ENCODE measurements around the gene IQGAP1. TPM values are rescaled to one million over a fixed set of nuclear protein-coding genes. Genes with fewer than 3 reads are reported as not detected.

IQGAP1 gene
- total and polyA plus RNA-seq, 2 of the 13 experiments (the other 11 are each of a cell fraction or from before 2014, with no cell fraction given) = 29.5 to 37.9 TPM

DNA sequence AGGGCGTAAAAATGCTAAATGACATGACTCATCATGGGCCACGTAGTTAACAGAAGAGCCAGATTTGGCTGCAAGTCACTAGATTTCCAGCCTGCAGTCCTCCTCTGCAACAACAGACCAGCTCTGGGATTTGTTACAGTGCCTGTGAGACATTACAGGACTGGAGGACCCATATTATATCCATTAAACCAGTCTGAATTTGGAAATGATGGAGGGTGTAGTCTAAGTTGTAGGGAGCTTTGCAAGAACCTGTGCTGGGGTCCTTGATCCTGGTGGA lies 25.2 kb upstream of the IQGAP1 start:
- TF ChIP-seq SUZ12 (IDR thresholded peaks at IDR 0.05; ENCODE audit: low read depth, low read length) (no peak), IRX3 (CRISPR knock-in tag; IDR thresholded peaks at IDR 0.05; ENCODE audit: borderline replicate concordance, low read depth) (no peak), POLR2G (IDR thresholded peaks at IDR 0.05; ENCODE audit: low read depth, low read length) (no peak), POGZ (CRISPR knock-in tag; IDR thresholded peaks at IDR 0.05) (no peak)
- TF ChIP-seq, protein P1, sequence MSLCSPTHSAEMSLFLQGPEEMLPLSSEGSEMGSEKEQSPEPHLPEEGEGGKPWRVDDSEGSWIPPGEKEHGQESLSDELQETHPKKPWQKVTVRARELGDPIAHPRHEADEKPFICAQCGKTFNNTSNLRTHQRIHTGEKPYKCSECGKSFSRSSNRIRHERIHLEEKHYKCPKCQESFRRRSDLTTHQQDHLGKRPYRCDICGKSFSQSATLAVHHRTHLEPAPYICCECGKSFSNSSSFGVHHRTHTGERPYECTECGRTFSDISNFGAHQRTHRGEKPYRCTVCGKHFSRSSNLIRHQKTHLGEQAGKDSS (CRISPR knock-in tag; IDR thresholded peaks at IDR 0.05; ENCODE audit: borderline replicate concordance, low read depth) = no peak
- TF ChIP-seq, protein P2, sequence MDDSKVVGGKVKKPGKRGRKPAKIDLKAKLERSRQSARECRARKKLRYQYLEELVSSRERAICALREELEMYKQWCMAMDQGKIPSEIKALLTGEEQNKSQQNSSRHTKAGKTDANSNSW (CRISPR knock-in tag; IDR thresholded peaks at IDR 0.05; ENCODE audit: borderline replicate concordance) = no peak

DNA sequence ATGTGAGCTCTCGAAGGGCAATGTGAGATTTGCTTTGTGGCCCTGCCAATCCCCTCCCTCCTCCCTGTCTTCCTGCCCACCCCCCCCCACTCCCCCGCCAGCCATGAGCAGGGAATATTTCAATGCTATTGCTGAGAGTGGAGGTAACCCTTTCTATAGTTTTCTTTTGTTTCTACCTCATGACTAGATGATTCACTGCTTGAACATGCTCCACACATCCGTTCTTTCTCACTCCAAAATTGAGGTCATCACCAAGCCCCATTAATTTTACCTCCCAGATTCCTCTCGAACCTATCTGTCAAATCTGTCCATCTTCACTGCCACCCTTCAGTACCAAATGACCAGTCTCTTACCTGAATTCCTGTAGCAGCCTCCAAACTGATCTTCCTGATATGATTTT lies 23.8 kb upstream of the IQGAP1 start:
- H3K9me3 ChIP-seq (ENCODE audit: low read length) = no peaks in the 10 kb centered on the region
- intact Hi-C loops (cut with micrococcal nuclease; ENCODE audit: unreplicated experiment) = no loop called here
- TF ChIP-seq SIX1 (CRISPR knock-in tag; IDR thresholded peaks at IDR 0.05; ENCODE audit: borderline replicate concordance) (no peak), HOXA7 (CRISPR knock-in tag; IDR thresholded peaks at IDR 0.05) (no peak), ARID2 (CRISPR knock-in tag; IDR thresholded peaks at IDR 0.05; ENCODE audit: borderline replicate concordance) (no peak)
- WGBS (ENCODE audit: low lambda C conversion rate) = 71% methylated on average over 4 of the region's 4 CpGs
- H3K27me3 ChIP-seq (ENCODE audit: control insufficient read depth in 1 of 2, insufficient read depth in 2 of 2, low read length in 2 of 2) = no peaks in the 10 kb centered on the region
- no peak overlapping the region for H2AFZ ChIP-seq (ENCODE audit: low read length)
- H3K9ac ChIP-seq (ENCODE audit: insufficient read depth, low read depth, low read length) = no peak overlapping the region
- no peaks in the 10 kb centered on the region for H3K4me1 ChIP-seq (ENCODE audit: insufficient read depth, low read length)
- POLR2A ChIA-PET = no interaction called here
- in situ Hi-C loops (cut with HindIII; ENCODE audit: extremely low pct_ligation_motif_present, low pct_unique_long_range_greater_than_20kb) = loop anchor here (10.0 kb wide), 1 partner anchor 121 kb away; no protein-coding TSS in a partner anchor
- peaks cover 0 to 2% of the 10 kb centered on the region in 2 experiments; a peak in 1 of 5 replicates for H3K36me3 ChIP-seq (replicated peaks in 1 of 2; ENCODE audit: control insufficient read depth in 1 of 2, insufficient read depth in 2 of 2, low read length in 2 of 2)
- no peak for FAIRE-seq
- H3K27ac ChIP-seq (ENCODE audit: extremely low read length, insufficient read depth, low read length) = no peak overlapping the region
- no peak for ATAC-seq
- no peaks in the 10 kb centered on the region for H4K20me1 ChIP-seq (ENCODE audit: insufficient read depth, low read length)
- no peak for DNase-seq (ENCODE audit: low spot score)
- no TSS peak for BruUV-seq (replicated peaks)
- no peak overlapping the region for H3K4me3 ChIP-seq (replicated peaks in 1 of 3; ENCODE audit: insufficient read depth in 1 of 3, low read depth in 2 of 3, low read length in 3 of 3)
- CTCF ChIA-PET (ENCODE audit: low intra/inter-chr PET ratio, low total read pairs) = no interaction called here
- no peaks in the 10 kb centered on the region for H3K79me2 ChIP-seq (ENCODE audit: insufficient read depth, low read length)
- H3K4me2 ChIP-seq (ENCODE audit: low read depth, low read length) = no peak overlapping the region

More for the DNA sequence above, 25.2 kb upstream of the IQGAP1 start:
- FAIRE-seq (no peak), ATAC-seq (no peak), DNase-seq (ENCODE audit: low spot score) (no peak)
- in situ Hi-C loops (cut with HindIII; ENCODE audit: extremely low pct_ligation_motif_present, low pct_unique_long_range_greater_than_20kb) = loop anchor here (10.0 kb wide), 1 partner anchor 122 kb away; no protein-coding TSS in a partner anchor
- Histone ChIP-seq H3K79me2 (ENCODE audit: insufficient read depth, low read length) (no peaks in the 10 kb centered on the region), H3K9me3 (ENCODE audit: low read length) (no peaks in the 10 kb centered on the region), H3K27me3 (ENCODE audit: control insufficient read depth in 1 of 2, insufficient read depth in 2 of 2, low read length in 2 of 2) (no peaks in the 10 kb centered on the region), H3K4me2 (ENCODE audit: low read depth, low read length) (no peak overlapping the region), H3K27ac (ENCODE audit: extremely low read length, insufficient read depth, low read length) (no peak overlapping the region), H3K4me1 (ENCODE audit: insufficient read depth, low read length) (no peaks in the 10 kb centered on the region), H3K9ac (ENCODE audit: insufficient read depth, low read depth, low read length) (no peak overlapping the region), H2AFZ (ENCODE audit: low read length) (no peak overlapping the region), H3K36me3 (replicated peaks in 1 of 2; ENCODE audit: control insufficient read depth in 1 of 2, insufficient read depth in 2 of 2, low read length in 2 of 2) (peaks cover 0 to 2% of the 10 kb centered on the region in 2 experiments; a peak in 1 of 5 replicates), H4K20me1 (ENCODE audit: insufficient read depth, low read length) (no peaks in the 10 kb centered on the region), H3K4me3 (replicated peaks in 1 of 3; ENCODE audit: insufficient read depth in 1 of 3, low read depth in 2 of 3, low read length in 3 of 3) (no peak overlapping the region)
- 89% methylated on average over 2 of the region's 2 CpGs for WGBS (ENCODE audit: low lambda C conversion rate)
- CTCF ChIA-PET (ENCODE audit: low intra/inter-chr PET ratio, low total read pairs) = interaction anchor here (1.5 to 1.6 kb wide), 2 partner anchors 43 to 120 kb away, joined by 3 to 12 read pairs; no protein-coding TSS in a partner anchor
- BruUV-seq (replicated peaks) = no TSS peak
- intact Hi-C loops (cut with micrococcal nuclease; ENCODE audit: unreplicated experiment) = loop anchor here (1.0 kb wide), 1 partner anchor 119 kb away; no protein-coding TSS in a partner anchor
- POLR2A ChIA-PET = no interaction called here

Data from HepG2 (cell line).